Natural killer cell (primary cell): ENCODE results near the gene TRIM66. TPM values are rescaled to one million over a fixed set of nuclear protein-coding genes. Genes with fewer than 3 reads are reported as not detected.

Source experiments
- ATAC-seq, 3 donors: fragments of 150-1000 bp in 2 of 3; fragments of 200-7000 bp in 1 of 3; cut with Tn5 transposase; 1 replicate in 1 of 3; 2 replicates in 2 of 3; pipeline ENCODE4 v1.10.0; 2021; ENCODE audit warnings: mild to moderate bottlenecking in 2 of 3, moderate library complexity in 2 of 3
- DNase-seq, 2 donors: peaks; one replicate each; pipeline versions ENCODE4 v3.0.0 to v3.0.0-alpha.2; 2013 to 2021; ENCODE audit warnings: mixed read lengths in 1 of 2
- H3K27ac ChIP-seq: one replicate; pipeline ENCODE4 v1.5.1; 2013; ENCODE audit warnings: mild to moderate bottlenecking, low read length
- H3K27me3 ChIP-seq: one replicate; pipeline ENCODE4 v1.6.1; 2013; ENCODE audit warnings: low read length; ENCODE audit not compliant: control insufficient read depth, insufficient read depth
- H3K36me3 ChIP-seq: one replicate; pipeline ENCODE4 v1.6.1; 2013; ENCODE audit warnings: low read length; ENCODE audit not compliant: control insufficient read depth, insufficient read depth
- H3K4me1 ChIP-seq: one replicate; pipeline ENCODE4 v1.6.1; 2013; ENCODE audit warnings: low read length; ENCODE audit not compliant: control insufficient read depth, insufficient read depth
- H3K4me3 ChIP-seq: one replicate; pipeline ENCODE4 v1.5.1; 2013; ENCODE audit warnings: low read length
- H3K9me3 ChIP-seq: one replicate; pipeline ENCODE4 v1.6.1; 2013; ENCODE audit warnings: low read length; ENCODE audit not compliant: control insufficient read depth, insufficient read depth
- H3K27ac Mint-ChIP-seq, 2 donors: one replicate each; pipeline ENCODE4 v1.8.0; 2022; ENCODE audit warnings: mild to moderate bottlenecking in 2 of 2, mixed read lengths in 2 of 2, moderate library complexity in 1 of 2
- H3K27me3 Mint-ChIP-seq, 2 donors: one replicate each; pipeline ENCODE4 v1.8.0; 2022; ENCODE audit warnings: low read depth in 2 of 2, mixed read lengths in 2 of 2
- H3K36me3 Mint-ChIP-seq: one replicate; pipeline ENCODE4 v1.8.0; 2022; ENCODE audit warnings: mixed read lengths
- H3K4me1 Mint-ChIP-seq, 2 donors: one replicate each; pipeline ENCODE4 v1.8.0; 2022; ENCODE audit warnings: mixed read lengths in 2 of 2
- H3K4me3 Mint-ChIP-seq: one replicate; pipeline ENCODE4 v1.8.0; 2022; ENCODE audit warnings: mild to moderate bottlenecking, moderate library complexity, mixed read lengths
- H3K9me3 Mint-ChIP-seq, 2 donors: one replicate each; pipeline ENCODE4 v1.8.0; 2022; ENCODE audit warnings: mixed read lengths in 2 of 2
- CTCF ChIP-seq: fragments of 200-600 bp; IDR thresholded peaks from one replicate; pipeline ENCODE4 v1.8.0; 2022; ENCODE audit warnings: antibody characterized with exemption
- WGBS: methylation state at CpG from one replicate; pipeline ENCODE4 v1.1.7; 2013; ENCODE audit warnings: missing lambda C conversion rate; ENCODE audit not compliant: insufficient coverage; 5-methylcytosine and 5-hydroxymethylcytosine counted together
- intact Hi-C: fragments of 100-400 bp; cut with micrococcal nuclease; formaldehyde crosslinking; loops from one replicate; pipeline ENCODE4 v1.14.2; 2022
- total RNA-seq, 4 donors: library from RNA; stranded (reverse); fragments of 120-200 nt in 1 of 4; gene quantifications; one replicate each; pipeline versions ENCODE4 v1.2.3 to v1.2.4, GENCODE V29; 2013 to 2022

TRIM66 gene
- total RNA-seq, 3 donors from 2014 or later (not counting 1 experiment from before 2014, with no cell fraction given), result 13.7 to 24.4 (median 14.3) TPM

- no peak overlapping the region for H3K27ac ChIP-seq
- no peaks in the 10 kb centered on the region for H3K36me3 ChIP-seq
- ATAC-seq (no peak), DNase-seq (no peak)
- no peaks in the 10 kb centered on the region for H3K27me3 Mint-ChIP-seq
- WGBS, result 88% methylated on average over 13 of the region's 13 CpGs
- H3K4me1 ChIP-seq, result no peaks in the 10 kb centered on the region
- intact Hi-C loops, result no loop called here
- no peak for TF ChIP-seq CTCF
- no peaks in the 10 kb centered on the region for H3K9me3 Mint-ChIP-seq
- no peaks in the 10 kb centered on the region for H3K9me3 ChIP-seq
- H3K36me3 Mint-ChIP-seq, result no peaks in the 10 kb centered on the region
- no peak overlapping the region for H3K4me3 Mint-ChIP-seq
- peaks cover 0 to 11% of the 10 kb centered on the region in 2 donors for H3K4me1 Mint-ChIP-seq
- H3K27me3 ChIP-seq, result no peaks in the 10 kb centered on the region
- no peak overlapping the region for H3K27ac Mint-ChIP-seq
- H3K4me3 ChIP-seq, result no peak overlapping the region
These were observed 39.4 kb upstream of the TRIM66 start for GRCh38 chr11:8721609-8722500.

GRCh38 chr11:8720868-8721608 is 38.6 kb upstream of the TRIM66 start:
- H3K9me3 Mint-ChIP-seq, result no peaks in the 10 kb centered on the region
- H3K4me3 Mint-ChIP-seq, result no peak overlapping the region
- peaks cover 0 to 11% of the 10 kb centered on the region in 2 donors for H3K4me1 Mint-ChIP-seq
- Histone ChIP-seq H3K4me1 (no peaks in the 10 kb centered on the region), H3K27me3 (no peaks in the 10 kb centered on the region), H3K27ac (no peak overlapping the region), H3K36me3 (no peaks in the 10 kb centered on the region), H3K9me3 (no peaks in the 10 kb centered on the region), H3K4me3 (no peak overlapping the region)
- 74% methylated on average over 4 of the region's 5 CpGs for WGBS
- TF ChIP-seq CTCF, result no peak
- no peak for ATAC-seq
- no peak overlapping the region for H3K27ac Mint-ChIP-seq
- H3K36me3 Mint-ChIP-seq, result no peaks in the 10 kb centered on the region
- intact Hi-C loops, result no loop called here
- no peak for DNase-seq
- H3K27me3 Mint-ChIP-seq, result no peaks in the 10 kb centered on the region

GRCh38 chr11:8720352-8720751 is 37.9 kb upstream of the TRIM66 start:
- no peak for TF ChIP-seq CTCF
- H3K4me1 ChIP-seq, result no peaks in the 10 kb centered on the region
- H3K4me3 ChIP-seq, result no peak overlapping the region
- H3K4me1 Mint-ChIP-seq, result peaks cover 0 to 11% of the 10 kb centered on the region in 2 donors
- H3K36me3 ChIP-seq, result no peaks in the 10 kb centered on the region
- H3K27me3 ChIP-seq, result no peaks in the 10 kb centered on the region
- intact Hi-C loops, result no loop called here
- no peaks in the 10 kb centered on the region for H3K9me3 Mint-ChIP-seq
- H3K9me3 ChIP-seq, result no peaks in the 10 kb centered on the region
- no peaks in the 10 kb centered on the region for H3K27me3 Mint-ChIP-seq
- WGBS, result 72% methylated on average over 3 of the region's 3 CpGs
- no peak for DNase-seq
- no peak overlapping the region for H3K27ac Mint-ChIP-seq
- no peak overlapping the region for H3K4me3 Mint-ChIP-seq
- ATAC-seq, result no peak
- no peak overlapping the region for H3K27ac ChIP-seq
- H3K36me3 Mint-ChIP-seq, result no peaks in the 10 kb centered on the region
